Fibroblast of the aortic adventitia (primary cell): ENCODE measurements around the gene EEF1A2. TPM values are rescaled to one million over a fixed set of nuclear protein-coding genes. Genes with fewer than 3 reads are reported as not detected.

Source experiments
- DNase-seq: peaks from one replicate; pipeline ENCODE4 v3.0.0-alpha.2; 2010; ENCODE audit warnings: low read depth
- H3K4me3 ChIP-seq: 2 replicates; pipeline ENCODE4 v1.5.1; 2011; ENCODE audit warnings: low read depth, mild to moderate bottlenecking, control low read depth, low read length, moderate library complexity
- total RNA-seq: library from RNA; depleted of rRNA; stranded (reverse); fragments of >200 nt; gene quantifications from 2 replicates; pipeline ENCODE4 v1.2.3, GENCODE V29; 2012; ENCODE audit warnings: low replicate concordance
- TF ChIP-seq, protein P1 (sequence below): IDR thresholded peaks from 2 replicates; pipeline ENCODE4 v1.5.1; 2011; ENCODE audit warnings: mild to moderate bottlenecking, low read length, control low read depth, inconsistent platforms; ENCODE audit not compliant: insufficient read depth

The EEF1A2 gene
- total RNA-seq, 1 donor = 0.18 TPM

DNA sequence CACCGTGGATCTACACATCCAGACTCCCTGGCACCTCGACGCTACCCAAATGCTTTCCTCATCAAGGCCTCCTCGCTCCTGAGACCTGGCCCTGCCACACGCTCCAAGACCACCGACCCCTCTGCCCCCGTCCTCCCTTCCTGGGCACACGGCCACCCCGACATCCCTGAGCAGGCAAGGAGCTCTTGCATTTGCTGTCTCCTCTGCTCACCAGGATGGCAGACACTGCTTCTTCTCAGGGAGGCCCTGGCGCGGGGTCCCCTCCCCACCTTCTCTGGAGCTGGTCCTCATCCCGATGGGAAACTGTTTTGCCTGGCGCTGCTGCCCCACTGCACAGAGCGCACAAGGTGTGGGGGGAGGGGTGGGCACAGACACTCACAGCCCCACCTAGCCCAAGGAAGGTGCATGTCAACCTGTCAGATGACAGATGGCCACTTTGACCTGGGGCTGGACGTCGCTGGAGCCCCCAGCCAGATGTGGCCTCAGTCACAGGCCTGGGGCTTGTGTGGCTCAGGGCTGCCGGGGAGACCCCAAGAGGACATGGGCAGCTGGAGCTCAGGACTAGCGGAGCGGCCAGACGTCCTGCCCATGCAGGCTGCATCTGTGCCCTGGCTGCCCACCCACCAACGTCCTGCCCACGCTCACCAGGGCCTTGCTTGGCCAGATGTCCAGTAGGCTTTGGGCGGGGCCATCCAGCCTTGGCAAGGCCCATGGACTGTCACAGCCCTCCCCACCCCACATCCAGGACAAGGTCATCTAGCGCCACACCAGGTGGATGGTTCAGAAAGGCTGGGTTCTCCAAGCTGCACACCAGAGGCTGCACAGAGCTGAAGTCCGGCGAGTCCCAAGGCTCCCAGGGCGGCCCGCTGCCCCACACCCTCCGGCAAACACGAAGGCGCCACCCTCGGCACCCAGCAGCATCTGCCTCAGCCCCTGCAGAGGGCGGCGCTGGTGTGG is 20.3 kb downstream of the EEF1A2 start:
- no peak for DNase-seq
- TF ChIP-seq, protein P1, sequence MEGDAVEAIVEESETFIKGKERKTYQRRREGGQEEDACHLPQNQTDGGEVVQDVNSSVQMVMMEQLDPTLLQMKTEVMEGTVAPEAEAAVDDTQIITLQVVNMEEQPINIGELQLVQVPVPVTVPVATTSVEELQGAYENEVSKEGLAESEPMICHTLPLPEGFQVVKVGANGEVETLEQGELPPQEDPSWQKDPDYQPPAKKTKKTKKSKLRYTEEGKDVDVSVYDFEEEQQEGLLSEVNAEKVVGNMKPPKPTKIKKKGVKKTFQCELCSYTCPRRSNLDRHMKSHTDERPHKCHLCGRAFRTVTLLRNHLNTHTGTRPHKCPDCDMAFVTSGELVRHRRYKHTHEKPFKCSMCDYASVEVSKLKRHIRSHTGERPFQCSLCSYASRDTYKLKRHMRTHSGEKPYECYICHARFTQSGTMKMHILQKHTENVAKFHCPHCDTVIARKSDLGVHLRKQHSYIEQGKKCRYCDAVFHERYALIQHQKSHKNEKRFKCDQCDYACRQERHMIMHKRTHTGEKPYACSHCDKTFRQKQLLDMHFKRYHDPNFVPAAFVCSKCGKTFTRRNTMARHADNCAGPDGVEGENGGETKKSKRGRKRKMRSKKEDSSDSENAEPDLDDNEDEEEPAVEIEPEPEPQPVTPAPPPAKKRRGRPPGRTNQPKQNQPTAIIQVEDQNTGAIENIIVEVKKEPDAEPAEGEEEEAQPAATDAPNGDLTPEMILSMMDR = no peak
- H3K4me3 ChIP-seq = no peak overlapping the region

DNA sequence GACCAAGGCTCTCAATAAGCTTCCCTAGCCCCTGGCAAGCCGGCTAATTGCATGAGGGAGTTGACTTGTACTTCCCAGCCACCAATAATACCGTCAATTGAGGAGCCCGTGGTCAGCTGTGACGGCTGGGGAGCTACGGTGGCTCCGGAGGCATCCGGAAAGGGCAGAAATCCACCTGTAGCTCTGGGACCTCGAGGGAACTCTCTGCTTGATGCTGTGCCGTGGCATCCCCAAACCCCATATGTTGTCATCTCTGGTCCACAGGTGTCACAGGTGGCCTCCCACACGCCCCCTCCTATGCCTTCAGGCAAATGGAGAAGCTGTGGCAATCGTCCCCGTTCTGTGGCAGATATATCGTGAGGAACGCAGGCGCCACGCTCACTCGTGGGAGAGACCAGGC is 20.9 kb downstream of the EEF1A2 start:
- H3K4me3 ChIP-seq = no peak overlapping the region
- no peak for DNase-seq
- TF ChIP-seq, protein P1 = no peak

DNA sequence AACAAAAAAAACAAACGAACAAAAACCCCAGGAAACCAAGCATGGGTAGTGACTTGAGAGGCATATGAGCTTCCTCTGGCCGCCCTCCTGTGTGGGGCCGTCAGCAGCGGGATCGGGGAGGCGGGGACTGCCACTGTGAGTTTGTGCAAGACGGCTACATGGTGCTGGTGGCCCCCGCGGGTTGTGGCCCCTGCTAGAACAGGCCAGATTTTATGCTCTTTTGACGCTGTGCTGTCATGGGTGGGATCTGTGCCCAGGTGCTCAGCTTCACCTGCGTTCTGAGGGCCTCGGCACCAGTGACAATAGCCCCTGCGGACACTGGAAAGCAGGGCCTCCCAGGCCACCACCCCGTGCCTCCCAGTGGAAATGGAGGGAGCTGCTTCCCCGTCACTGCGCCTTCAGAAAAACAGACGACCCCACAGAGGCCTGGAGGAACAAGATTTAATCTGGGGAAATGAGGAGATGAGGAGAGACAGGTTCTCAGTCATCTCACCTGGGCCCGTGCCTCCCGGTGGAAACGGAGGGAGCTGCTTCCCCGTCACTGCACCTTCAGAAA is 21.7 kb downstream of the EEF1A2 start:
- TF ChIP-seq, protein P1 = no peak

DNA sequence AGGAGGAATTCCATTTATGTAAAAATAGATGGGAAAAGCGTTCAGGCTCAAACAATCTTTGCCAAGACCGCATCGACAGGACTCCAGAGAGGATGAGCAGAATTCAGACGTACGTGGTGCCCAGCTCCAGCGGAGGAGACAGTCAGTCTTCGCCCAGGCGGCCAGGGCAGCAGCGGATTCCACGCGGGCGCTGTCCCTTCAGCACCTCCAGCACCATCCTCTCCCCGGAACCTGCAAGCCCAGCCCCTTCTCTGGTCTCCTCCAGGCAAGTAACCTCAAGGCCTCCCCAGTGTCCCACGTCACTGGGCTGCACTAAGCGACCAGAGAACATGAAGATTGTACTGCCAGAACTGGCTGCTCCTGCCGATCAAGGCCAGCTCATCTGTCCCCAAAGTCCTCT is 23.7 kb downstream of the EEF1A2 start:
- DNase-seq = peak; percentile 14
- TF ChIP-seq, protein P1 = no peak

More for the DNA sequence above, 21.7 kb downstream of the EEF1A2 start:
- H3K4me3 ChIP-seq = no peak overlapping the region
- no peak for DNase-seq

DNA sequence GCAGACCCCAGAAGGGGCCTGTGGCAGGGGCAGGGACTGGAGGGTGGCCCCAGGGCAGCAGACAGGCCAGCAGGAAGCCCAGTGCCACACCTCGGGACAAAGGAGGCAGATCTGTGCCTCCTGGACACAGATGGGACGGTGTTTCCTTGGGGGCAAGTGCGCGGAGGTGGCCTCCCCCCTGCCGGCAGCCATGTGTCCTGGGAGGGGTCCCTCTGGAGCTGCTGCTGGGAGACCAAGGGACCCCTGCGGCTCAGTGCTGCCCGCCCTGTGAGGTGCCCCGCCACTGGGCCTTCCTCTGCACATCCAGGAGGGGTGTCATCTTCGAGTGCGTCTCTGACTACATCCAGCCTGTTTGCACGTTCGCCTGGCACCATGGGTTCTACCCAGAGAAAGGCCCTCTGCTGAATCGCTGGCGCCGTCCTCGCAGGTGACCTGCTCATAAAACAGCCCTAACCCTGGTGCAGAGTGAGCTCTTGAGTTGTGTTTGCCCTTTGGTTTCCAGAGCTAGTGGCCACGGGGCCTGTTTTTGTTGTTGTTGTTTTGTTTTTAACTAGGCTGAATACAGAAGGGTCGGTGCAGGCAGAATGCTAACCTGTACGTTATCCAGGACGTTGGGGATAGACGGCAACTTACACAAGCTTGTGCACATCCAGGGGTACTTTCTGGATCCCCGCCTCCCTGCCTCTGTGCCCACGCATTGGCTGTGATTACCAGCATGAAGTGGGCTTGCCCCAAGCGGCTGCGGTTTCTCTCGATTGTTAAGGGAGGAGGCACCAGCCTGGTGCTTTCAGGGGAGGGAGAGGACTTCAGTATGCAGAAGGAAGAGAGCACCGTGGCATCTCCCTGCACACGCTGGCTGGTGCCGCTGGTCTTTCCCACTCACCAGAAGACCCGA is 25.1 kb downstream of the EEF1A2 start:
- H3K4me3 ChIP-seq = no peak overlapping the region
- DNase-seq = no peak
- TF ChIP-seq, protein P1 = no peak

More for the DNA sequence above, 23.7 kb downstream of the EEF1A2 start:
- H3K4me3 ChIP-seq = no peak overlapping the region

DNA sequence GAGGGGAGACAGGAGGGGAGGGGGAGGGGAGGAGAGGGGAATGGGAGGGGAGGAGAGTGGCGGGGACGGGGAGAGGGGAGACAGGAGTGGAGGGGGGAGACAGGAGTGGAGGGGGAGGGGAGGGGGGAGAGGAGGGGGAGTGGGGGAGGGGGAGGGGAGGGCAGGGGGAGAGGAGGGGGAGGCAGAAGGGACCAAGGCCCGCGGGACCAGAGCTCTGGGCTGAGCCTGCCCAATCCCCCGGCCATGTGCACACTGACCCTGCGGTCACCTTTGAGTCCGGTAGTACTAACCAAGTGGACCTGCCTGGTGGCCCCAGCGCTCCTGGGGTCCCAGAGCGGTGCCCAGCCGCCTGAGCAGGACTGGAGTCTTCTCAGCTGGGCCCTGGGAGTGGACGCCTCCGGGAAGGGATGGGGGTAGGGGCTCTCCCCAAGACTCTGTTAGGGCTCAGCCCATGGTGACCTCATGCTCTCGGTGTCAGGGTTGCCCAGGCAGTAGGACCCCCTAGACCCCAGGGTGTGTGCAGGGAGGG is 26.0 kb downstream of the EEF1A2 start:
- TF ChIP-seq, protein P1 = no peak

More for the DNA sequence above, 26.0 kb downstream of the EEF1A2 start:
- no peak overlapping the region for H3K4me3 ChIP-seq
- no peak for DNase-seq
